Loucy (cell line): ENCODE results near the gene CTSA.

ENCODE experiments used
- H2AFZ ChIP-seq: fragments of 200-600 bp; sonication (generic); 2 replicates; pipeline ENCODE4 v1.6.0; 2016; ENCODE audit warnings: antibody characterized with exemption, mild to moderate bottlenecking, low read length, moderate library complexity
- H3F3A ChIP-seq: fragments of 200-600 bp; 2 replicates; pipeline ENCODE4 v1.6.0; 2016; ENCODE audit warnings: antibody characterized with exemption, low read depth, mild to moderate bottlenecking
- H3K27me3 ChIP-seq: fragments of 200-600 bp; sonication (generic); 2 replicates; pipeline ENCODE4 v1.6.1; 2014; ENCODE audit warnings: low read length, mild to moderate bottlenecking; ENCODE audit not compliant: insufficient read depth, poor library complexity, severe bottlenecking
- H3K36me3 ChIP-seq: fragments of 200-600 bp; sonication (generic); 2 replicates; pipeline ENCODE4 v1.6.1; 2016; ENCODE audit warnings: low read length; ENCODE audit not compliant: insufficient read depth
- H3K4me1 ChIP-seq: fragments of 200-600 bp; sonication (generic); 2 replicates; pipeline ENCODE4 v1.5.1; 2014; ENCODE audit warnings: low read length, mild to moderate bottlenecking; ENCODE audit not compliant: insufficient read depth, poor library complexity, severe bottlenecking
- H3K4me2 ChIP-seq: fragments of 200-600 bp; sonication (generic); 2 replicates; pipeline ENCODE4 v1.6.0; 2014; ENCODE audit warnings: antibody characterized with exemption, low read length, low read depth, mild to moderate bottlenecking; ENCODE audit not compliant: poor library complexity, severe bottlenecking
- H3K4me3 ChIP-seq: fragments of 200-600 bp; sonication (generic); 2 replicates; pipeline ENCODE4 v1.5.1; 2014; ENCODE audit warnings: low read length, mild to moderate bottlenecking, mixed read lengths; ENCODE audit not compliant: poor library complexity, severe bottlenecking
- H3K79me2 ChIP-seq: fragments of 200-600 bp; sonication (generic); 2 replicates; pipeline ENCODE4 v1.6.1; 2014; ENCODE audit warnings: low read length; ENCODE audit not compliant: insufficient read depth
- H3K9ac ChIP-seq: fragments of 200-600 bp; sonication (generic); 2 replicates; pipeline ENCODE4 v1.6.0; 2014; ENCODE audit warnings: mild to moderate bottlenecking, low read depth, low read length, moderate library complexity; ENCODE audit not compliant: poor library complexity, severe bottlenecking
- H3K9me2 ChIP-seq: fragments of 200-600 bp; sonication (generic); replicated peaks from 2 replicates; pipeline ENCODE4 v1.6.1; 2016; ENCODE audit warnings: low read depth, low read length, mixed read lengths
- H3K9me3 ChIP-seq: fragments of 200-600 bp; sonication (generic); 2 replicates; pipeline ENCODE4 v1.6.1; 2014; ENCODE audit warnings: mild to moderate bottlenecking, antibody characterized with exemption, low read length, low read depth; ENCODE audit not compliant: insufficient read depth
- H4K20me1 ChIP-seq: fragments of 200-600 bp; sonication (generic); 2 replicates; pipeline ENCODE4 v1.6.0; 2014; ENCODE audit warnings: antibody characterized with exemption, low read length, mild to moderate bottlenecking; ENCODE audit not compliant: insufficient read depth, poor library complexity, severe bottlenecking
- EZH2phosphoT487 ChIP-seq: fragments of 200-600 bp; IDR thresholded peaks from 2 replicates; pipeline ENCODE4 v1.6.1; 2018; ENCODE audit warnings: antibody characterized with exemption, mild to moderate bottlenecking, moderate library complexity, borderline replicate concordance
- TF ChIP-seq, protein P1 (sequence below): fragments of 200-600 bp; sonication (generic); conservative IDR thresholded peaks from 2 replicates; pipeline ENCODE4 v1.5.1; 2014; ENCODE audit warnings: mild to moderate bottlenecking, antibody characterized with exemption, low read length

The CTSA gene

DNA sequence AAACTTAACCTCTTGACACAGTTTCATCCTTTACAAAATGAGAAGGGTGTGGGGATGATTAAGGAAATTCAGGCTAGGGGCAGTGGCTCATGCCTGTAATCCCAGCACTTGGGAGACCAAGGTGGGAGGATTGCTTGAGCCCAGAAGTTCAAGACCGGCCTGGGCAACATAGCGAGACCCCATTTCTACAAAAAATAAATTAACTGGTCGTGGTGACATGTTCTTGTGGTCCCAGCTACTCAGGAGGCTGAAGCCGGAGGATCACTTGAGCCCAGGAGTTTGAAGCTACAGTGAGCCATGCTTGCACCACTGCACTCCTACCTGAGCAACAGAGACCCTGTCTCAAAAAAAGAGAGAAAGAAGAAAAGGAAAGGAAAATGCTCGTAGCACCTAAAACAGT is 24.7 kb upstream of the CTSA start:
- no peaks in the 10 kb centered on the region for H3K9me3 ChIP-seq
- no peak overlapping the region for H3K4me2 ChIP-seq
- 0 out of 2 replicates have a peak, but pooled peaks cover 3% of the 10 kb centered on the region for H3K79me2 ChIP-seq
- no peaks in the 10 kb centered on the region for H3K36me3 ChIP-seq
- H3K9me2 ChIP-seq: no peaks in the 10 kb centered on the region
- H2AFZ ChIP-seq: no peak overlapping the region
- H3K27me3 ChIP-seq: no peaks in the 10 kb centered on the region
- TF ChIP-seq EZH2phosphoT487: no peak
- TF ChIP-seq, protein P1, sequence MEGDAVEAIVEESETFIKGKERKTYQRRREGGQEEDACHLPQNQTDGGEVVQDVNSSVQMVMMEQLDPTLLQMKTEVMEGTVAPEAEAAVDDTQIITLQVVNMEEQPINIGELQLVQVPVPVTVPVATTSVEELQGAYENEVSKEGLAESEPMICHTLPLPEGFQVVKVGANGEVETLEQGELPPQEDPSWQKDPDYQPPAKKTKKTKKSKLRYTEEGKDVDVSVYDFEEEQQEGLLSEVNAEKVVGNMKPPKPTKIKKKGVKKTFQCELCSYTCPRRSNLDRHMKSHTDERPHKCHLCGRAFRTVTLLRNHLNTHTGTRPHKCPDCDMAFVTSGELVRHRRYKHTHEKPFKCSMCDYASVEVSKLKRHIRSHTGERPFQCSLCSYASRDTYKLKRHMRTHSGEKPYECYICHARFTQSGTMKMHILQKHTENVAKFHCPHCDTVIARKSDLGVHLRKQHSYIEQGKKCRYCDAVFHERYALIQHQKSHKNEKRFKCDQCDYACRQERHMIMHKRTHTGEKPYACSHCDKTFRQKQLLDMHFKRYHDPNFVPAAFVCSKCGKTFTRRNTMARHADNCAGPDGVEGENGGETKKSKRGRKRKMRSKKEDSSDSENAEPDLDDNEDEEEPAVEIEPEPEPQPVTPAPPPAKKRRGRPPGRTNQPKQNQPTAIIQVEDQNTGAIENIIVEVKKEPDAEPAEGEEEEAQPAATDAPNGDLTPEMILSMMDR: no peak
- no peaks in the 10 kb centered on the region for H4K20me1 ChIP-seq
- no peak overlapping the region for H3K4me3 ChIP-seq
- no peaks in the 10 kb centered on the region for H3F3A ChIP-seq
- H3K4me1 ChIP-seq: no peaks in the 10 kb centered on the region
- H3K9ac ChIP-seq: no peak overlapping the region

- H3K79me2 ChIP-seq: 0 out of 2 replicates have a peak, but pooled peaks cover 3% of the 10 kb centered on the region
- no peak overlapping the region for H3K4me2 ChIP-seq
- H2AFZ ChIP-seq: no peak overlapping the region
- no peaks in the 10 kb centered on the region for H3K36me3 ChIP-seq
- TF ChIP-seq, protein P1: no peak
- TF ChIP-seq EZH2phosphoT487: no peak
- H4K20me1 ChIP-seq: no peaks in the 10 kb centered on the region
- H3K27me3 ChIP-seq: no peaks in the 10 kb centered on the region
- no peaks in the 10 kb centered on the region for H3K4me1 ChIP-seq
- no peak overlapping the region for H3K4me3 ChIP-seq
- H3K9ac ChIP-seq: no peak overlapping the region
- no peaks in the 10 kb centered on the region for H3K9me3 ChIP-seq
- H3F3A ChIP-seq: no peaks in the 10 kb centered on the region
- H3K9me2 ChIP-seq: no peaks in the 10 kb centered on the region
Measured at GRCh38 chr20:45867136-45867818, 23.9 kb upstream of the CTSA start.

- Histone ChIP-seq H3K9ac (no peak overlapping the region), H3K27me3 (no peaks in the 10 kb centered on the region), H3K4me2 (no peak overlapping the region), H2AFZ (no peak overlapping the region), H3F3A (no peaks in the 10 kb centered on the region), H3K9me3 (no peaks in the 10 kb centered on the region), H3K36me3 (no peaks in the 10 kb centered on the region), H4K20me1 (no peaks in the 10 kb centered on the region), H3K4me3 (no peak overlapping the region), H3K4me1 (no peaks in the 10 kb centered on the region), H3K79me2 (0 out of 2 replicates have a peak, but pooled peaks cover 3% of the 10 kb centered on the region), H3K9me2 (no peaks in the 10 kb centered on the region)
- TF ChIP-seq, protein P1: no peak
- no peak for TF ChIP-seq EZH2phosphoT487
Measured at GRCh38 chr20:45867819-45868176, 23.3 kb upstream of the CTSA start.
